Activated CD8-positive, alpha-beta memory T cell treated with anti-CD3 and anti-CD28 coated beads for 36 hours (primary cell): ENCODE measurements around the gene DDR1. TPM values are rescaled to one million over a fixed set of nuclear protein-coding genes. Genes with fewer than 3 reads are reported as not detected.

Experiments
- CTCF ChIA-PET: fragments of 350-600 bp; sonication (Branson Sonifier 250); formaldehyde crosslinking; loops from one replicate; lab custom pipeline; 2021; ENCODE audit warnings: antibody characterized with exemption; lab: Charles Lee
- POLR2A ChIA-PET: fragments of 350-600 bp; sonication (Branson Sonifier 250); formaldehyde crosslinking; loops from one replicate; lab custom pipeline; 2021; ENCODE audit warnings: antibody characterized with exemption; lab: Charles Lee
- total RNA-seq, 2 experiments: library from RNA; stranded (reverse); gene quantifications; one replicate each; pipeline ENCODE4 v1.2.3, GENCODE V29; 2021

DDR1 gene
- total RNA-seq, 2 experiments from 2014 or later = 8.6 to 8.7 TPM

DNA sequence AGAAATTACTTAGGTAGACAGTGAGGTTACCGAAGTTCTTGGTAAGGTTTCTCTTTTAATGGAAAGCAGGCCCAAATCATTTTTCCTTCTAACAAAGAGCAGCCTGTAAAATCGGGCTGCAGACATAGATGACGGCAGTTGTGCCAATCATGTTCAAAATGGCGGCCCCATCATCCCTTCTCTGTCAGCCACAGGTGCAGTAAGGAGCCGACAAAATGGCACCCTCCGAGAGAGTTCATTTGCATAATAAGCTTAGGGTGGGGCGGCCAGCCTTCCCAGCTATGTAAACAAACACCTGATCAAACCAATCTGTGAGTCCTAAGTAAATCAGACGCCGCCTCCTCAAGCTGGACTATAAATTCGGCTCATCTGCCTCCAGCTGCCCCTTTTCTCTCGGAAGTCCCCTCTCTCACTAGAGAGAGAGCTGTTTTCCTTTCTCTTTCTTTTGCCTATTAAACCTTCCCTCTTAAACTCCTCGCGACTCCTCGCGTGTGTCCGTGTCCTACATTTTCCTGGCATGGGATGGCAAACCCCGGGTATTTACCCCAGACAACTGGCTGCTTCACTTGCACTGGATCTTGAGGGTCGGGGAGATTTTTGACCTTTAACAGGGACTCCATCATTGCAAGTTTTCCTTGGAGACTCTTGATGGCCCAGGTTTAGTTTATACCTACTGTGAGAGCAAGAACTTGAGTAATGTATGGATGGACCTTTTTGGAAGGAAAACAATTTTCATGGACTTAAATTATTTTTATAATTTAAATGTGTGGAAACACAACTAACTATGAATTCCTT lies 8.9 kb upstream of the DDR1 start:
- ChIA-PET POLR2A (no interaction called here), CTCF (interaction anchor here (1.3 kb wide), 1 partner anchor 48 kb away, joined by 3 read pairs; no protein-coding TSS in a partner anchor)

DNA sequence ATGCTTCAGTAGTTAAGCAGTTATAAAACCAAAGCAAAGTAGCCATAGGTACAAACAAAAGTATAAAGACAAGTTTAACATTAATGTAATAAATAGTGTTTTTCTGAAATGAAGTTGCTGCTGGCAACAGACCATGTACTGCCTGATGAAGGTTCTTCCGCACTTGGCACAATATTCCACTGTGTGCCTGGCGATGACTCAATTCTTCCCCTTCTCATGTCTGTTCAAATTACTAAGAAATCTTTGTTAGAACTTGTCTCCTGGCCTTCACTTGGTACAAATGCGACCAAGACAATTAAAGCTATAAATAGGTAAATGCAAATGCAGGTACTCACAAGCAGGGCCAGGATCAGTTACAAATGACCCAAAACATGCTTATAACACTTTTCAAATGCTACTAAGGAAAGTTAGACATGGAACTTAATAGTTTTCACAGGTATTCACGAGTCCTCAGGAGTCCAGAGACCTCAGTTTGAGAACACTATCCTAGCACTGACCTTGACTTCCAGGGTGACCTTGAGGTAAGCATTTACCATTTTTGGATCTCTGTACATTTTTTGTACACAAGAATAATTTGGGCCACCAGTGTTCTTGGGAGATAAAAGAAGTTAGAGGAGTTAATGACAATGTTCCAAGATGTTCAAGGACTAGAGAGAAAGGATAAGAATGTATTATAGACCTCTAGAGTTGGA lies 8.1 kb upstream of the DDR1 start:
- ChIA-PET POLR2A (no interaction called here), CTCF (interaction anchor here (0.6 to 1.8 kb wide), 5 partner anchors 46 to 410 kb away, joined by 3 to 6 read pairs (median 5); no protein-coding TSS in a partner anchor)

DNA sequence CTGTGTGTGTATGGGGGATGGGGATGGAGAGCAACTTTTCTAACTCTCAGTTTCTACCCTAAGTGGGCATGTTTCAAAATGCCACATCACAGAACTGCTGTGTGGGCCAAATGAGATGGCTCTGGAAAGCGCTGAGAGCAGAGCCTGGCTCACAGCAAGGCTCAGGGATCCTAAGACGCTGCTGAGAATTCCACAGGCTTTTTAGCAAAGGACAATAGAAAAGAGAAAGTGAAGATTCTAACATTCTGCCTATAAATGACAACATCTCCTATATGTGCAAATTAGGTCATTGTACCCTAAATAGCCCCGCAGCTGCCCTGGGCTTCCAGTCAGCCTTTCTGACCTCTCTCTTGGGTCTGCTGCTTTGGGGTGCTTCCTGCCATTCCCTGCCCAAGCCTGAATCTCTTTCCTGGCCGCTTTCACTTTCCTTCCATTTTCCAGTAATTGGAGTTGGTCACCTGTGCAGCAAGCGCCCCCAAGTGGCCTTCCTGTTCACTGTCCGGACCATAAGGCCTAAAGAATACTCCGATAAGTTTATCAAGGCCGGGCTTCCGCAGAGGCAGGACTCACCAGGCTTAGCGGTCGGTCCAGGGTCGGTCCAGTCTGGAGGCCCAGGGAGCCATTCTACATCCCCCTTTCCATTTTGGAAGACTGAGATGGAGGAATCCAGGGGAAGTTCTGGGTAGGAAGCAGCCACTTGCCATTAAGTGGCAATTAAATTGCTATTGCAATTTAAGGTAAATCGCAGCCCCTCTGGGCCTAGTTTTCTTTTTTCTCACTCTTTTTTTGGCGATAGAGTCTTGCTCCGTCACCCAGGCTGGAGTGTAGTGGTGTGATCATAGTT lies 6.7 kb upstream of the DDR1 start:
- POLR2A ChIA-PET = interaction anchor here (0.6 kb wide), 1 partner anchor 263 kb away, joined by 8 read pairs; no protein-coding TSS in a partner anchor
- CTCF ChIA-PET = interaction anchor here (0.6 to 1.8 kb wide), 14 partner anchors 28 to 196 kb away, joined by 3 to 7 read pairs (median 3); partner anchors contain the start of genes GTF2H4 and IER3

DNA sequence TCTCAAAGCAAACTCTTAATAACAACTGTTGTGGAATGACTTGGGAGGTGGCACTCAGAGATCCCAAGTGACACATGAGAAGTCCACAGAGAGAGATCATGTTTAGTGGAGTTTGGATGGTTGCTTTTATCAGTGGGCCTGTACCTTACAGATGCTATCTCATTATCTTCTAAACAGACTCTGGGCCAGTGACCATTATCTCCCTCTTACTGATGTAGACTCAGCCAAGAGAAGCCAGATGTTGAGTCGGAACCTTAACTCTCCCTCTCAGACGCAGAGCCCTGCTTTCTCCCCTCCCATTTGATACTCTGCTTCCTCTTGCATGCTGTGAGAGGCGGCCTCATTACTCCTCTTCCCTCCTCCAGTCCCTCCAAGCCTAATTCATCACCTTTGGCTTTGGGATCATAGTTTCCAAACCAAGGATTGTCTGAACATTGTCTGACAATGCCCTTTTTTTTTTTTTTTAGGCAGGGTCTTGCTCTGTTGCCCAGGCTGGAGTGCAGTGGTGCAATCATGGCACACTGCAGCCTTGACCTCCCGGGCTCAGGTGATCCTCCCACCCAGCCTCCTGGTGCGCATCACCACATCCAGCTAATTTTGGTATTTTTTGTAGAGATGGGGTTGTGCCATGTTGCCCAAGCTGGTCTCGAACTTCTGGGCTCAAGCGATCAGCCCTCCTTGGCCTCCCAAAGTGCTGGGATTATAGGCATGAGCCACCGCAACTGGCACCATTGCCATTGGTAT lies 4.5 kb upstream of the DDR1 start:
- ChIA-PET POLR2A (no interaction called here), CTCF (interaction anchor here (0.8 to 1.8 kb wide), 5 partner anchors 9 to 208 kb away, joined by 3 to 7 read pairs (median 4); no protein-coding TSS in a partner anchor)

DNA sequence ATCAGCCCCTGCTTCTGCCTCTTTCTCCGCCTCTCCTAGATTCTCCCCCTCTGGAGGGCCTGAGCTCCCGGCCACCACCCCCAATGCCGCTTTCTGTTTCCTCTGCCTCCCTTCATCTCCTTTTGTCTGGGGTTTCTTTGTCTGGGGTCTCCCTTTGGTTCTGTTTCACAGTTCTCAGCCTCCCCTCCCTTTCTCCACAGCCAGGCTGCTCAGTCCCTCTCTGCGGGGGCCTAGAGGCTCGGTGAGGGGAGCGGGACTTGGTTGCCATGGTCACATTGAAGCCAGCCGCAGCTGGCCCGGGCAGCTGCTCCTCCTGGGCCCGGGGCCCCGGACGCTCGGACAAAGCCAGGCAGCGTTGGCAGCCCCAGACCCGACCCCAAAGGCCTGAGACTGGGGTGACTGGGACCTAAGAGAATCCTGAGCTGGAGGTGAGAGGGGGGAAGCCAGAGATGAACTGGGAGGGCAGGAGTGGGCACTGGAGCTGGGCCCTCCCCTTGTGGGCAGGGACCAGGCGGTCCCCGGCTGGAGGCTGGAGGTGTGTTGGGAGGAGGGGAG lies 3.5 kb upstream of the DDR1 start:
- ChIA-PET CTCF (interaction anchor here (1.2 to 1.5 kb wide), 2 partner anchors 8 to 15 kb away, joined by 3 to 4 read pairs; no protein-coding TSS in a partner anchor), POLR2A (no interaction called here)

DNA sequence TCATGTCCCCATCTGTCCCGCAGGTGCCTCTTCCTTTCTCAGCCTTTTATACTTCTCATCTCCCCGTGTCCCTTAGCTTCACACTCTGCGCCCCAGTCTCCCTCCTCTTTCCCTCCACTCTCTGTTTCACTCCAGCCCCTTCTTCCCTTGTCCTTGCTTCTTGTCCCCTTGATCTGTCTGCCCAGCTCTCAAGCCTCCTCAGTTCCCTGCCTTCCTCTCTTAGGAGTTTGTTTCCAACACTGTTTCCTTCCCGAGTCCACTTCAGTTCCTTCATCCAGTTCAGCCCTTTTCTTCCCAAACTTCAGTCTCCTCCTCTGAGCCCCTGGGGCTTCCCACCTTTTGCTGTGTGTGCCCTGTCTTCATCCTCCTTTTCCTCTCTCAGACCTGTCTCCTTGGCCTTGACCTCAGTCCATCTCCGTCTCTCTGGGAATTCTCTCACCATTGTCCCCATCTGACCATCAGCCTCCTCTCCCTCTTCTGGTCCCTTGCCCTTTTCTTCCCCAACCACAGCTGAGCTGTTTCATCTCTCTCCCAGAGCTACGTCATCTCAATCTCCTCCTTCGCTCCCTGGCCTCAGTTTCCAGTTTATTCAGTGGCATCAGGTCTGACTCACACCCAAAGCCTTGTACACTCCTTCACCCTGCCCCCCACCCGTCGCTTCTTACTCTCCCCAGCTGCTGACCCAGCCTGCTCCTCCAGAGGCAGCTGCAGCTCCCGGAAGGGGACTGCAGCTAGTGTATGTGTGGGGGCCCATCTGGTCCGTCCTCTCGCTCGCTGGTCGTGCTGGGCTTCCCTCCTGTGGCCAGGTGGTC lies 2.7 kb upstream of the DDR1 start:
- POLR2A ChIA-PET = no interaction called here
- CTCF ChIA-PET = interaction anchor here (0.7 to 1.8 kb wide), 6 partner anchors 14 to 160 kb away, joined by 3 to 4 read pairs (median 3); no protein-coding TSS in a partner anchor

DNA sequence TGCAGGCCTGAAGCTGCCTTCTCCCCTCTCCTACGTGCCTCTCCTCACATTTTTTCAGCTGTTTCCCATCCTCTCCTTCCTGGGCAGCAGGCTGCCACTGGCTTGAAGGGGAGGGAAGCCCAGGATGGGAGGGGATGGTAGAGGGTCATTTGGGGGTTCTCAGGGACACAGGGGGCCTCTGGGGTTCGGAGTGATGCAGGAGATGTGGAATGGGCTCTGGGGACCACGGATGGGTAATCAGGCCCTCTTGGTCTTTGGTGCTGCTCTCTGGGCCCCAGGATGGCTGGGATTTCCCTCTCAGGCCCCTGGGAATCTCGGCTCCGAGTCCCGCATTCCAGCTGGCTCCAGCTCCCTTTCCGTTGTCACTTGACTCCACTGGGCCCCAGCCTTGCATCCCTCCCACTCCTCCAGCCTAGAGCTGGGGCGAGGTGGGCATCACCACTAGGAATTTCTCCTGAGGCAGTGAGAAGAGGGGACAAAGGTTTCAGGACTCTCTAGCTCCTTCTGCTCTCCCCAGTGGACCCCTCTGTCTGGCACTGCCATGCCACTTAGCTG lies 2.0 kb upstream of the DDR1 start:
- CTCF ChIA-PET = interaction anchor here (0.7 to 1.8 kb wide), 7 partner anchors 14 to 160 kb away, joined by 3 to 4 read pairs (median 3); no protein-coding TSS in a partner anchor
- POLR2A ChIA-PET = no interaction called here

DNA sequence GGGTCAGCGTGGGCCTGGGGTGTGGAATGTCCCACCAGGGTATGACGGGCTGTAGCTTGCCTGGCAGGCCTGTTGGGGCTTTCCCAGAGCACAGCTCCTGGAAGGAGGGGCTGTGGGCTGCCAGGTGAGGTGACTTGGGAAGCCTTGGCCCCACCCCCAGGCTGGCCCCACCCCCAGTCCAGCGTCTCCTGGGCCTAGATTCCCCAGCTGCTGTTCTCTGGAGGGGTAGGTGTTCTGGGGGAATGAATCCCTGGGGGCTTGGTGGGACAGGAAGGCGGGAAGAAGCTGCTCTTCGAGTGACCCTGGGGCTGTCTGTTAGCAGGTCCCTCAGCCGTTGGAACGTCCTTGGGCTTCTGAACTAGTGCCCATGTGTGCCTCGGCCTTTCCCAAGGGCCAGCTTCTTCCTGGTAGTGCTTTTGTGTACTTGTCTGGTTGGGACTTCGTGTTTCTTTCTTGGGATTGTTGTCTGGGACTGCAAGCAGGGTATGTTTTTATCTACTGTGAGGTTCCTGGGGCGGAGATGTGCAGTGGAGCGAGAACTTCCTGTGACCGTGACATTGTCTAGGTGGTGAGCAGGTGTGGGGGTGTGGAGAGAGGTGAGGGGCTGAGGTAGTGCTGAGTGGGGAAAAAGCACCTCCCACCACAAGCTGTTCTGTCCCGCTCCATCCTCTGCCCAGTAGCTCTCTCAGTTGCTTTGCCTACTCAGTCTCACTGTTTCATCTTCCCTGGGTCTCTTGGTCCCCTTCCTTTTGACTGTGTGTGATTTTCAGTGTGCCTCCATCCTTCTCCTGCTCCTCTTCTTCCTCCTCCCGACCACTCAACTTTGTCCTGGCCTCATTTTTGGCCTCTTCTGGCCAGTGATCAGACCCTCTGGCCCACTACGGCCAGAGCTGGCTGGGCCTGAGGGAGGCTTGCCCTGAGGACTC lies 1.3 kb upstream of the DDR1 start:
- POLR2A ChIA-PET = interaction anchor here (1.6 kb wide), 1 partner anchor 54 kb away, joined by 5 read pairs; no protein-coding TSS in a partner anchor
- CTCF ChIA-PET = interaction anchor here (0.9 to 1.8 kb wide), 6 partner anchors 17 to 204 kb away, joined by 3 to 4 read pairs (median 3); no protein-coding TSS in a partner anchor

DNA sequence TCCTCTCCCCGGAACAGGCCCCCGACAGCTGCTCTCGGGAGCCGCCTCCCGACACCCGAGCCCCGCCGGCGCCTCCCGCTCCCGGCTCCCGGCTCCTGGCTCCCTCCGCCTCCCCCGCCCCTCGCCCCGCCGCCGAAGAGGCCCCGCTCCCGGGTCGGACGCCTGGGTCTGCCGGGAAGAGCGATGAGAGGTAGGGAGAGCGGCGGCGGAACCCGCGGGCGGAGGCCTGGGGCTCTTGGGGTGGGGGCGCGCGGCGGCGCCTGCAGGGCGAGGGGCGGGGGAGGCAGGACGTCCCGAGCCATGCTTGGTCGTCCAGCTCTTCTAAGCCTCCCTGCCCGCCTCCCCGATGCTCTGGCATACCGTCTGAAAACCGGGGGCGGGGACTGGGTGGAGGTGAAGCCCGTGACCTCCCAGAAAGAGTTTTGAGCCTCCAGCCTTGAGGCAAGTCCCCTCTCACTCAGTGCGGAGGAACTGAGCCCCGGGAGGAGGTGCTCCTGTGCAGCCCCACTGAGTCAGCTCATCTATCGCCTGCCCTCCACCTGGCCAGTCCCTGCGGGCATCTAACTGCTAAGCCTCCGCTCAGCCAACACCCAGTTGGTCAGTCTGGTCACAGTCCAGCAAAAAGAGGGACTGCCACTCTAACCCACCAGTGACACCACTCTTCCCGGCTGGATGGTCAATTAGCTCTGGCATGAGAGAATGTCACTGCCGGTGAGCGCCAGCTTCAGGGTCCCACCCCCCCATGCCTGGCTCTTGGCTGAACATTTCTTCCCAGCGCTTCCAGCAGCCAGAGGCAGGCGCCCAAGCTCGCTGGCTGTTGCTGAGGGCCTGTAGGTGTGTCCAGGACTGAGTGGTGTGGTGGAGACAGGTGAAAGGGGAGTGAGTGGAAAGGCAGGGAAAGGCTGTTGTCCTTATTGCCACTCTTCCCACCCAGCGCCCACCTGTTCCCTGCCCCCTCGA lies 482 bp downstream of the DDR1 start:
- ChIA-PET POLR2A (interaction anchor here (0.5 to 1.6 kb wide), 3 partner anchors 19 to 149 kb away, joined by 5 to 9 read pairs (median 6); no protein-coding TSS in a partner anchor), CTCF (interaction anchor here (0.8 to 1.5 kb wide), 3 partner anchors 30 to 212 kb away, joined by 4 to 6 read pairs (median 4); partner anchors contain the start of gene DHX16)

DNA sequence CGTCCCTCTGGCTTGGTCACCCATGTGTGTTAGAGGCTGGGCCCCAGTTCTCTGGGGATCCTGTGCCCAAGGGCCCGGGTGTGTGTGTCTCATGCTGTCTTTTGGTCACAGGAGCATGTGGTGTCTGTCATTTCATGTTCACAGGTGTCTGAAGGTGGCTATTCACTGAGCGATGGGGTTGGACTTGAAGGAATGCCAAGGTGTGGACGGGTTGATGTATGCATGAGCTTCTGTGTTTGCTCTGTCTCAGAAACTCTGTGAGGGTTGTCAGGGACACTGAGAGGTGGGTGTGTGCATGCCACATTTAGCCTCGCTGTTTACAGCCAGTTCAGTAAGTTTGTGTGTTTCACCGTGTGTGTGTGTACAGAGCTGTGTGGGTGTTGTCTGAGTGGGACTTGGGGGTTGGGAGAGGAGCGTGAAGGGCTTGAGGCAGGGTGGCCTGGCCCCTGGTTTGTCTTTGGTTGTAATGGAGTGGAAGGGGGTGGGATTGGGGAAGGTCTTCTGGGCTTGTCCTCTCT lies 1.2 kb downstream of the DDR1 start:
- POLR2A ChIA-PET = interaction anchor here (1.0 kb wide), 1 partner anchor 149 kb away, joined by 6 read pairs; no protein-coding TSS in a partner anchor

DNA sequence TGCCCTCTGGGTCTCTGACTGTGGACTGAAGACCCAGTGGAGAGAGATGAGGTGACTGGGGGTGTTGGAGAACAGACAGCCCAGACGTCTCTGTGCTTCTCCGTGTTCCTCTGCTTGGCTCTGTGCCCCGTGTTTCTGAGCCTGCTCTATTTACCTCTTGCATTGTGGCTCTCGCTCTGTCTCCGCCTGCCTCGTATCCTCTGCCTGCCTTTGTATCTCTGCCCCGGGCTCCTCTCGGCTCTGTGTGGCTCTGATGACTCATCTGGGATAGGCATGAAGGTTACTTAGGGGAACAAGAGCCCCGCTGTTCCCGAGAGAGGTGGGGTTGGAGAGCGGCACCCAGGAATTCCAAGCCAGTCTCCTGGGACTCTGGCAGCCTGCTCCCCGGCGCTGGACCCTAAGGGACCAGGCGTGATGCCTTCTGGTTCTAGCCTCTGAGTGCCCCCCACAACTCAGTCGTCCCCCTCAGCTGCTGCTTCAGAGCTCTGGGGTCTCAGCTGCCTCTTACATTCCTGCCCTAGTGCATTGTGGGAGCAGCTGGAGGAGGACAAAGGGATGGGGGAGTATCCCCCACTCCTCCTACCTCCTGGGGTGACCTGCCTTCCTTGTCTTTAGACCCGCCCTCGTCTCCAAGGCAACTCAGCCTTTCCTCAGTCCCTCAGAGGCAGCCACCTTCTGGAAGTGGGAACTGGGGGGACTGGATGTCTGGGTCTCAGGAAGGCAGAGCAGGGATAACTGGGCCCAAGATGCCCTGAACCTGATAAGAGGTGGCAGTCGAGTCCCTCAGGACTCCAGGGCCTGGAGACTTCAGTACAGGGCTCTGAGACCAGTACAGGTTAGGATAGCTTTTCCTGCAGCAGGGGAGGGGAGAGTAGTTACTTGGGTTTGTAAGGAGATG lies 1.9 kb downstream of the DDR1 start:
- CTCF ChIA-PET = interaction anchor here (1.0 to 1.4 kb wide), 2 partner anchors 14 to 194 kb away, joined by 3 to 4 read pairs; no protein-coding TSS in a partner anchor
- POLR2A ChIA-PET = interaction anchor here (0.6 kb wide), 1 partner anchor 171 kb away, joined by 3 read pairs; no protein-coding TSS in a partner anchor

More for the DNA sequence above, 1.2 kb downstream of the DDR1 start:
- CTCF ChIA-PET = interaction anchor here (1.4 kb wide), 1 partner anchor 194 kb away, joined by 4 read pairs; no protein-coding TSS in a partner anchor

DNA sequence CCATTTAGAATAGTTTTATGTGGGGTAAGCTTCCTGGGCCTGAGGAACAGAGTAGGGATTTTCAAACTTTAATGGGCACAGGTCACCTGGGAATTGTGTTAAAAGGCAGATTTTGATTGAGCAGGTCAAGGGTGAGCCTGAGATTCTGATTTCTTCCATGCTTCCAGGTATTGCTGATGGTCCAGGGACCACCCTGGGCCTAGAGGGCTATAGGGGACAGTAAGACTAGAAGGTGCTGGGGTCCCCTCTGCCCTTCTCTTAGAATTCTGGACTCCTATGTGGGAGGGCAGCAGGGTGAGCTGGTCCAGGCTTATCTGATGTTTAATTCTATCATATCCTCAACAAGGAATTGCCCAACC lies 2.6 kb downstream of the DDR1 start:
- ChIA-PET CTCF (interaction anchor here (1.0 kb wide), 1 partner anchor 14 kb away, joined by 3 read pairs; no protein-coding TSS in a partner anchor), POLR2A (interaction anchor here (0.6 kb wide), 1 partner anchor 172 kb away, joined by 3 read pairs; no protein-coding TSS in a partner anchor)
